ENCODE data around the gene OTULIN. TPM values are rescaled to one million over a fixed set of nuclear protein-coding genes. Genes with fewer than 3 reads are reported as not detected.

The OTULIN gene
- polyA plus RNA-seq, 1 donor (not counting 4 experiments of a cell fraction or from before 2014, with no cell fraction given): 18.3 TPM

DNA sequence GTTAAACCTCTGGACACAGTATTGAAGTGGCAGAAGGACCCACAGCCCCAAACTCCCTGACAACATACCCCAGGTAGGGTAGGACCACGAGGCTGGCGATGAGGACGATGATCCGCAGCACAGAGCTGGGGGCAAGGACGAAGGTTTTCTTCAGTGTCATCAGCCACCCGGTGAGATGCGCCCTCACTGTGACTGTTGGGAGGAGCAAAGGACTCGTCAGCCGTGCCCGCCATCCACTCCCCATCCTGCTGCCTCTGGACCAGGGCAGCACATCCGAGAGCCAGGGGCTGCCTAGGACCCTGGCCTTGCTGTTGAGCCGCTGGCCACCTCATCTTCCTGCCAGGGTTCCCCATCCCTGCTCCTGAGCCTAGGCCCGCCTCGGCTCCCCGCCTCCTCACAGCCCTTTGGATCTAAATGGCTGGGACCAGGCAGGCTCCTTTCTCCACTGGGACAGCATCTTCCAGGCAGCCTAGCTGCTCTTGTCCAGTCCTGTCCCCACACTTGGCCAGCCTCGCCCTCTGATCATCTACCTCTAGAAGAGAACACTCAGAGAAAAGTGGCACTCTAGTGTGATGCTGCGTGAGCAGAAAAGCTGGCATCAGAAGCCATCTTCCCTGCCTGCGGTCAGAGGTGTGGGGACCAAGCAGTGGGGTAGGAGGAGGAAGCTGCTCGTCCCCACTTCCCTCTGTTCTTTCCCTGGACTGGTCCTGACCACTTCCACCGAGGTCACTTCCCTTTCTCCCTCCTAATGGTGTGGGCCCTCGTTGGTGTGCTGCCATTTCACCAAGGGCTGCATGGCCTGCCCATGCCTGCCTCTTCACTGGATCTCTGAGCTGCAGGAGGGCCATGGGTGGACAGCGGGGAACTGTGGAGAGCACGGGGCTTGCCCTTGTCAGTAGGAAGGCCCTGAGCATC, 49.2 kb downstream of the OTULIN start:
- Histone ChIP-seq H3K27me3 (ENCODE audit: control insufficient read depth, extremely low read depth, insufficient read depth, low read length) (no peaks in the 10 kb centered on the region), H3K4me2 (ENCODE audit: control insufficient read depth, extremely low read depth, insufficient read depth, low read depth, low read length) (no peak overlapping the region), H4K20me1 (ENCODE audit: control insufficient read depth, extremely low read depth, insufficient read depth, low read length) (no peaks in the 10 kb centered on the region), H3K9me3 (ENCODE audit: control insufficient read depth, low read depth, low read length) (no peaks in the 10 kb centered on the region), H3K79me2 (ENCODE audit: control insufficient read depth, insufficient read depth, low read length) (no peaks in the 10 kb centered on the region), H3K9me1 (ENCODE audit: control insufficient read depth, extremely low read depth, insufficient read depth, low read length) (no peaks in the 10 kb centered on the region), H3K4me1 (ENCODE audit: control insufficient read depth, extremely low read depth, insufficient read depth, low read length) (no peaks in the 10 kb centered on the region), H2AFZ (ENCODE audit: control insufficient read depth, low read length) (no peak overlapping the region), H3K4me3 (ENCODE audit: control insufficient read depth in 2 of 3, extremely low read depth in 1 of 3, insufficient read depth in 2 of 3, low read depth in 1 of 3, low read length in 3 of 3) (no peak overlapping the region), H3K9ac (ENCODE audit: control insufficient read depth, extremely low read depth, insufficient read depth, low read length) (no peak overlapping the region), H3K36me3 (ENCODE audit: control insufficient read depth in 2 of 2, extremely low read depth in 1 of 2, insufficient read depth in 2 of 2, low read length in 2 of 2) (peaks cover 16 to 21% of the 10 kb centered on the region in 2 experiments), H3K27ac (ENCODE audit: control insufficient read depth, insufficient read depth, low read length) (no peak overlapping the region)
- no peak for TF ChIP-seq EZH2 (IDR thresholded peaks at IDR 0.05; ENCODE audit: low read length)
- TF ChIP-seq, protein P1, sequence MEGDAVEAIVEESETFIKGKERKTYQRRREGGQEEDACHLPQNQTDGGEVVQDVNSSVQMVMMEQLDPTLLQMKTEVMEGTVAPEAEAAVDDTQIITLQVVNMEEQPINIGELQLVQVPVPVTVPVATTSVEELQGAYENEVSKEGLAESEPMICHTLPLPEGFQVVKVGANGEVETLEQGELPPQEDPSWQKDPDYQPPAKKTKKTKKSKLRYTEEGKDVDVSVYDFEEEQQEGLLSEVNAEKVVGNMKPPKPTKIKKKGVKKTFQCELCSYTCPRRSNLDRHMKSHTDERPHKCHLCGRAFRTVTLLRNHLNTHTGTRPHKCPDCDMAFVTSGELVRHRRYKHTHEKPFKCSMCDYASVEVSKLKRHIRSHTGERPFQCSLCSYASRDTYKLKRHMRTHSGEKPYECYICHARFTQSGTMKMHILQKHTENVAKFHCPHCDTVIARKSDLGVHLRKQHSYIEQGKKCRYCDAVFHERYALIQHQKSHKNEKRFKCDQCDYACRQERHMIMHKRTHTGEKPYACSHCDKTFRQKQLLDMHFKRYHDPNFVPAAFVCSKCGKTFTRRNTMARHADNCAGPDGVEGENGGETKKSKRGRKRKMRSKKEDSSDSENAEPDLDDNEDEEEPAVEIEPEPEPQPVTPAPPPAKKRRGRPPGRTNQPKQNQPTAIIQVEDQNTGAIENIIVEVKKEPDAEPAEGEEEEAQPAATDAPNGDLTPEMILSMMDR (optimal IDR thresholded peaks at IDR 0.05 in 1 of 3, IDR thresholded peaks at IDR 0.05 in 1 of 3, conservative IDR thresholded peaks at IDR 0.05 in 1 of 3; ENCODE audit: extremely low read depth in 1 of 3, insufficient read depth in 2 of 3, low read length in 3 of 3): no peak
- dilution Hi-C loops (cut with MboI; ENCODE audit: extremely low pct_ligation_motif_present, low sequenced_read_pairs): no loop called here
- no peak for DNase-seq (ENCODE audit: low read depth, low spot score)
- no peak for FAIRE-seq

DNA sequence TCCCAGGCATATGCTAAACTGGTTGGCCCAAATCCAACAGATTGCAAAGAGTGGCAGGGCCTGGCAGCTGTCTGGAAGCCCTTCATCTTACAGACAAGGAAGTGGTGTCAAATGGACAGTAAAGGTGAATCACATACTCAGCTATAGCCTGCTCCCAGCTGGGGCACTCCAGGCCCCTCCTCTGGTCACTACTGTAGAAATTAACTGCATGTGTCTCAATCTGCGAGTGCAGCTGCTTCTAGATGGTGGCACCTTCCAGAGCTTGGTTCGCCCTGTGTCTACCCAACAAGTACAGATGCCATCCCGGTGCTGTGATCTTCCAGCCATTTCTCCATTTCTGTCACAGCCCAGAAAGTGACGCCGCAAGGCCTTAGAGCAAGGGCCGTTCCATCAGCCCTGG, 50.2 kb downstream of the OTULIN start:
- no peaks in the 10 kb centered on the region for H3K9me1 ChIP-seq (ENCODE audit: control insufficient read depth, extremely low read depth, insufficient read depth, low read length)
- no peaks in the 10 kb centered on the region for H3K79me2 ChIP-seq (ENCODE audit: control insufficient read depth, insufficient read depth, low read length)
- peaks cover 16 to 21% of the 10 kb centered on the region in 2 experiments for H3K36me3 ChIP-seq (ENCODE audit: control insufficient read depth in 2 of 2, extremely low read depth in 1 of 2, insufficient read depth in 2 of 2, low read length in 2 of 2)
- dilution Hi-C loops (cut with MboI; ENCODE audit: extremely low pct_ligation_motif_present, low sequenced_read_pairs): no loop called here
- no peaks in the 10 kb centered on the region for H3K27me3 ChIP-seq (ENCODE audit: control insufficient read depth, extremely low read depth, insufficient read depth, low read length)
- TF ChIP-seq, protein P1 (optimal IDR thresholded peaks at IDR 0.05 in 1 of 3, IDR thresholded peaks at IDR 0.05 in 1 of 3, conservative IDR thresholded peaks at IDR 0.05 in 1 of 3; ENCODE audit: extremely low read depth in 1 of 3, insufficient read depth in 2 of 3, low read length in 3 of 3): no peak
- no peak for TF ChIP-seq EZH2 (IDR thresholded peaks at IDR 0.05; ENCODE audit: low read length)
- H3K9ac ChIP-seq (ENCODE audit: control insufficient read depth, extremely low read depth, insufficient read depth, low read length): no peak overlapping the region
- H4K20me1 ChIP-seq (ENCODE audit: control insufficient read depth, extremely low read depth, insufficient read depth, low read length): no peaks in the 10 kb centered on the region
- H3K4me1 ChIP-seq (ENCODE audit: control insufficient read depth, extremely low read depth, insufficient read depth, low read length): no peaks in the 10 kb centered on the region
- DNase-seq (ENCODE audit: low read depth, low spot score) (no peak), FAIRE-seq (no peak)
- H3K27ac ChIP-seq (ENCODE audit: control insufficient read depth, insufficient read depth, low read length): no peak overlapping the region
- H2AFZ ChIP-seq (ENCODE audit: control insufficient read depth, low read length): no peak overlapping the region
- no peaks in the 10 kb centered on the region for H3K9me3 ChIP-seq (ENCODE audit: control insufficient read depth, low read depth, low read length)
- H3K4me2 ChIP-seq (ENCODE audit: control insufficient read depth, extremely low read depth, insufficient read depth, low read depth, low read length): no peak overlapping the region
- no peak overlapping the region for H3K4me3 ChIP-seq (ENCODE audit: control insufficient read depth in 2 of 3, extremely low read depth in 1 of 3, insufficient read depth in 2 of 3, low read depth in 1 of 3, low read length in 3 of 3)
